Liver (tissue), 9 donors: Measurements from ENCODE around the gene HNRNPM. TPM values are rescaled to one million over a fixed set of nuclear protein-coding genes. Genes with fewer than 3 reads are reported as not detected.
"Not testable (repeated sequence)": the region's sequence is repeated elsewhere in the genome, so short reads cannot be mapped to it uniquely, and the experiment has no call there.

ENCODE experiments used
- DNase-seq: peaks from one replicate; pipeline ENCODE4 v3.0.0-alpha.2; 2017; ENCODE audit warnings: low spot score
- H3K27ac ChIP-seq, 2 donors: one replicate each; pipeline ENCODE4 v1.7.0; 2013; ENCODE audit warnings: inconsistent platforms in 2 of 2, low read length in 2 of 2, control low read depth in 1 of 2, low read depth in 1 of 2, mild to moderate bottlenecking in 1 of 2
- H3K27me3 ChIP-seq, 4 donors: one replicate each; pipeline versions ENCODE4 v1.6.1 to v1.7.0; 2013; ENCODE audit warnings: low read length in 3 of 4, inconsistent platforms in 1 of 4, mild to moderate bottlenecking in 1 of 4, moderate library complexity in 1 of 4; ENCODE audit not compliant: control insufficient read depth in 4 of 4, insufficient read depth in 4 of 4
- H3K36me3 ChIP-seq, 4 donors: one replicate each; pipeline versions ENCODE4 v1.6.1 to v1.7.0; 2013; ENCODE audit warnings: low read length in 3 of 4, mild to moderate bottlenecking in 3 of 4, low read depth in 1 of 4, moderate library complexity in 1 of 4; ENCODE audit not compliant: control insufficient read depth in 4 of 4, insufficient read depth in 3 of 4
- H3K4me1 ChIP-seq, 4 donors: one replicate each; pipeline versions ENCODE4 v1.6.1 to v1.7.0; 2013; ENCODE audit warnings: low read length in 3 of 4, mild to moderate bottlenecking in 3 of 4, moderate library complexity in 1 of 4; ENCODE audit not compliant: control insufficient read depth in 4 of 4, insufficient read depth in 4 of 4
- H3K4me3 ChIP-seq, 3 donors: one replicate each; pipeline versions ENCODE4 v1.6.1 to v1.7.0; 2013; ENCODE audit warnings: low read length in 3 of 3, control low read depth in 1 of 3, low read depth in 1 of 3, mild to moderate bottlenecking in 1 of 3
- H3K9ac ChIP-seq, 2 donors: one replicate each; pipeline ENCODE4 v1.7.0; 2013; ENCODE audit warnings: low read length in 2 of 2, mild to moderate bottlenecking in 2 of 2, moderate library complexity in 2 of 2, control low read depth in 1 of 2, low read depth in 1 of 2
- H3K9me3 ChIP-seq, 4 donors: one replicate each; pipeline versions ENCODE4 v1.6.1 to v1.7.0; 2013; ENCODE audit warnings: low read length in 3 of 4; ENCODE audit not compliant: control insufficient read depth in 4 of 4
- FOXA2 ChIP-seq: IDR thresholded peaks from 2 replicates; pipeline ENCODE4 v1.6.1; 2016; ENCODE audit warnings: antibody characterized with exemption
- GABPA ChIP-seq, 2 donors: IDR thresholded peaks in 1 of 2; conservative IDR thresholded peaks in 1 of 2; 2 replicates each; pipeline ENCODE4 v1.6.1; 2016; ENCODE audit warnings: antibody characterized with exemption in 2 of 2, mild to moderate bottlenecking in 1 of 2, moderate library complexity in 1 of 2
- NR2F2 ChIP-seq: IDR thresholded peaks from 2 replicates; pipeline ENCODE4 v1.6.1; 2016; ENCODE audit warnings: antibody characterized with exemption
- RAD21 ChIP-seq, 2 donors: IDR thresholded peaks; 2 replicates each; pipeline ENCODE4 v1.6.1; 2016; ENCODE audit warnings: antibody characterized with exemption in 2 of 2, mild to moderate bottlenecking in 2 of 2
- RXRA ChIP-seq, 2 donors: IDR thresholded peaks; 2 replicates each; pipeline ENCODE4 v1.6.1; 2017 to 2018; ENCODE audit warnings: antibody characterized with exemption in 2 of 2, mild to moderate bottlenecking in 1 of 2
- SP1 ChIP-seq: IDR thresholded peaks from 2 replicates; pipeline ENCODE4 v1.6.1; 2018; ENCODE audit warnings: antibody characterized with exemption, mild to moderate bottlenecking
- WGBS: extraction: QIAGEN DNeasy Blood & Tissue Kit; methylation state at CpG from one replicate; pipeline ENCODE4 v1.1.7; 2013; 5-methylcytosine and 5-hydroxymethylcytosine counted together
- polyA plus RNA-seq, 2 donors: library from polyadenylated mRNA; stranded (reverse) in 1 of 2; unstranded in 1 of 2; fragments of 200-250 nt in 1 of 2; fragments of >200 nt in 1 of 2; fragmentation: Nextera tagmentation in 1 of 2; extraction: Ambion mirVana in 1 of 2; gene quantifications; one replicate each; pipeline versions ENCODE4 v1.2.1 to v1.2.3, GENCODE V29; 2013 to 2015
- total RNA-seq, 2 donors: library from RNA; depleted of rRNA; stranded (reverse); fragments of >200 nt; gene quantifications; one replicate each; pipeline ENCODE4 v1.2.3, GENCODE V29; 2014
- TF ChIP-seq, protein P1 (sequence below): IDR thresholded peaks from 2 replicates; pipeline ENCODE4 v1.6.1; 2016; ENCODE audit warnings: antibody characterized with exemption
- TF ChIP-seq, protein P2 (sequence below): IDR thresholded peaks from 2 replicates; pipeline ENCODE4 v1.6.1; 2016; ENCODE audit warnings: antibody characterized with exemption, mild to moderate bottlenecking
- donor health status: healthy.
- donor health status: healthy.
- donor health status: healthy.
- donor health status: healthy.
- donor health status: healthy.

Gene HNRNPM
- total and polyA plus RNA-seq, 4 donors, result 39.4 to 86.9 (median 70.7) TPM

DNA sequence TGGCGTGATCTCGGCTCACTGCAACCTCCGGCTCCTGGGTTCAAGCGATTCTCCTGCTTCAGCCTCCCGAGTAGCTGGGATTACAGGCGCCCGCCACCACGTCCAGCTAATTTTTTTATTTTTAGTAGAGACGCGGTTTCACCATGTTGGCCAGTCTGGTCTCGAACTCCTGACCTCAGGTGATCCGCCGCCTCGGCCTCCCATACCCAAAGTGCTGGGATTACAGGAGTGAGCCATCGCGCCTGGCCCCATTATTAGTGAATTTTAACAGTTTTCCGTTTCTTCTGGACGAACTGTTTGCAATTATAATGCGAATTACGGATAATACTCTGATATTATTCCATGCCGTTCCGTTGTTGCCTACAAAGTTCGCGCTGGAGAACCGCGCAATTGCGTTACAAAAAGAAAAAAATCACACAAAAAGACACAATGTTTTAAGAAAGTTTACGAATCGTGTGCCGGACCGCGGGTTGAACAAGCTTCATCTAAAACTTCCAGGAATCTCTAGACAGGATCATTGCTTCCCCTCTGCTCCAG is 567 bp upstream of the HNRNPM start:
- peak in 1 of 2 donors; percentile 9 for TF ChIP-seq RXRA (IDR thresholded peaks at IDR 0.05)

DNA sequence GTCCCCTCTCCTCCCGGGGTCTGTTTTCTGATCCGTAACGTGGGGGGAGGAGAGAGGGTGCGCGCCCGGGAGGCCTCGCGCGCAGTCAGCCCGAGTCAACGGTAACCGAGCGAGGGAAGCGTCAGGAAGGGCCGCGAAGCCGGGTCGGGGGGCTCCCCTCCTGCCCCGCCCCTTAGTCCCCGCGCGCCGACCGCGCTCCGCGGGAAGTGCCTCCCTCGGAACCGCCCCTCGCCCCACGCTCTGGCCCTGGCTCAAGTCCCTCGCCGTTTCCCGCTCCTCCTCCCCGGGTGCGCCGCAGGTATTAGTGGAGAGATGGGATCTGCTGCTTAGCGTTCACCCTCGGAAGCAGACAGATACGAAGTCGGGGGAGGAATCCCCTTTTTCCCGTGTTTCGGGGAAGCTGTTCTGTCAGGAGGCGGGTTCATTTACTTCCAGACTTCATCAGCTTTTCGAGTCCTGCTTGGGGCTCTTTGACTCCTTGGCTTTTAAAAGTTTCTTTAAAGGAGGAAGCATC is 770 bp downstream of the HNRNPM start:
- no peaks in the 10 kb centered on the region for H3K9me3 ChIP-seq
- H3K27ac ChIP-seq, result peak overlapping the region; percentile 90 to 91
- no peak for TF ChIP-seq RXRA (IDR thresholded peaks at IDR 0.05)
- TF ChIP-seq RAD21 (IDR thresholded peaks at IDR 0.05), result peak in 1 of 2 donors; percentile 20
- TF ChIP-seq SP1, result no peak
- no peak for TF ChIP-seq GABPA (IDR thresholded peaks at IDR 0.05 in 1 of 2, conservative IDR thresholded peaks at IDR 0.05 in 1 of 2)
- TF ChIP-seq, protein P1, sequence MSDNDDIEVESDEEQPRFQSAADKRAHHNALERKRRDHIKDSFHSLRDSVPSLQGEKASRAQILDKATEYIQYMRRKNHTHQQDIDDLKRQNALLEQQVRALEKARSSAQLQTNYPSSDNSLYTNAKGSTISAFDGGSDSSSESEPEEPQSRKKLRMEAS, result no peak
- DNase-seq, result peak; percentile 67
- 1% methylated on average over 45 of the region's 45 CpGs for WGBS
- peaks cover 1 to 40% (median 29%) of the 10 kb centered on the region in 4 donors for H3K4me1 ChIP-seq
- H3K36me3 ChIP-seq, result peaks cover 0 to 4% (median 0%) of the 10 kb centered on the region in 4 donors
- peak overlapping the region; percentile 73 to 98 (median 89) for H3K4me3 ChIP-seq
- H3K27me3 ChIP-seq, result no peaks in the 10 kb centered on the region
- peak overlapping the region; percentile 72 to 97 for H3K9ac ChIP-seq

More for the DNA sequence above, 567 bp upstream of the HNRNPM start:
- H3K36me3 ChIP-seq, DNase-seq, H3K9me3 ChIP-seq, H3K27me3 ChIP-seq: not testable (repeated sequence)
- Histone ChIP-seq H3K4me1 (peaks cover 1 to 31% (median 23%) of the 10 kb centered on the region in 4 donors), H3K9ac (peak overlapping the region; percentile 52 to 95), H3K27ac (peak overlapping the region; percentile 90 to 91), H3K4me3 (peak overlapping the region; percentile 7 to 76 (median 56))
- 26% methylated on average over 32 of the region's 32 CpGs for WGBS

DNA sequence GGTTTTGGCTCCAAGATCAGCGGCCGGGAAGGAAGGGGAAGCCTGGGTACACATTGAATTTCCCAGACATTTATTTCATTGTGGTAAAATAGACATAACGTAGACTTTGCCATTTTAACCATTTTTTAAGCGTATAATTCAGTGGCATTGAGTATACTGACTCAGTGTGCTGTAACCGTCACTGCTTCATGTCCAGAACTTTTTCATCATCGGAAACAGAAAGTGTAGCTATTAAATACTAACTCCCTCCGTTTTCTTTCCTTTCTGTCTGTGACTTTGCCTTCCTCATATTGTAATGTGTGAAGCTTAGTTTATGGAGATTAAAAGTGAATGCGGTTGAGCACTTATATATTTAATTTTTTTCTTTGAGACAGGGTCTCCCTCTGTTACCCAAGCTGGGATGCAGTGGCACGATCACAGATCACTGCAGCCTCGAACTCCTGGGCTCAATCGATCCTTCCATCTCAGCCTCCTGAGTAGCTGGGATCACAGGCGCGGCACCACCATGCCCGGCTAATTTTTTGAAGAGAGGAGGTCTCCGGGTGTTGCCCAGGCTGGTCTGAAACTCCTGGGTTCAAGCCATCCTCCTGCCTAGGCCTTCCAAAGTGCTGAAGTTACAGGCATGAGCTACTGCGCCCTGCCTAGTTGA is 1.4 kb downstream of the HNRNPM start:
- TF ChIP-seq FOXA2 (no peak), NR2F2 (no peak)
- TF ChIP-seq, protein P2, sequence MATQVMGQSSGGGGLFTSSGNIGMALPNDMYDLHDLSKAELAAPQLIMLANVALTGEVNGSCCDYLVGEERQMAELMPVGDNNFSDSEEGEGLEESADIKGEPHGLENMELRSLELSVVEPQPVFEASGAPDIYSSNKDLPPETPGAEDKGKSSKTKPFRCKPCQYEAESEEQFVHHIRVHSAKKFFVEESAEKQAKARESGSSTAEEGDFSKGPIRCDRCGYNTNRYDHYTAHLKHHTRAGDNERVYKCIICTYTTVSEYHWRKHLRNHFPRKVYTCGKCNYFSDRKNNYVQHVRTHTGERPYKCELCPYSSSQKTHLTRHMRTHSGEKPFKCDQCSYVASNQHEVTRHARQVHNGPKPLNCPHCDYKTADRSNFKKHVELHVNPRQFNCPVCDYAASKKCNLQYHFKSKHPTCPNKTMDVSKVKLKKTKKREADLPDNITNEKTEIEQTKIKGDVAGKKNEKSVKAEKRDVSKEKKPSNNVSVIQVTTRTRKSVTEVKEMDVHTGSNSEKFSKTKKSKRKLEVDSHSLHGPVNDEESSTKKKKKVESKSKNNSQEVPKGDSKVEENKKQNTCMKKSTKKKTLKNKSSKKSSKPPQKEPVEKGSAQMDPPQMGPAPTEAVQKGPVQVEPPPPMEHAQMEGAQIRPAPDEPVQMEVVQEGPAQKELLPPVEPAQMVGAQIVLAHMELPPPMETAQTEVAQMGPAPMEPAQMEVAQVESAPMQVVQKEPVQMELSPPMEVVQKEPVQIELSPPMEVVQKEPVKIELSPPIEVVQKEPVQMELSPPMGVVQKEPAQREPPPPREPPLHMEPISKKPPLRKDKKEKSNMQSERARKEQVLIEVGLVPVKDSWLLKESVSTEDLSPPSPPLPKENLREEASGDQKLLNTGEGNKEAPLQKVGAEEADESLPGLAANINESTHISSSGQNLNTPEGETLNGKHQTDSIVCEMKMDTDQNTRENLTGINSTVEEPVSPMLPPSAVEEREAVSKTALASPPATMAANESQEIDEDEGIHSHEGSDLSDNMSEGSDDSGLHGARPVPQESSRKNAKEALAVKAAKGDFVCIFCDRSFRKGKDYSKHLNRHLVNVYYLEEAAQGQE, result peak; percentile 45
- H3K9me3 ChIP-seq, result no peaks in the 10 kb centered on the region
- DNase-seq, result no peak
- H3K36me3 ChIP-seq, result peaks cover 0 to 4% (median under 1%) of the 10 kb centered on the region in 4 donors
- H3K9ac ChIP-seq, result peak overlapping the region; percentile 64 to 97
- peaks cover 1 to 45% (median 30%) of the 10 kb centered on the region in 4 donors for H3K4me1 ChIP-seq
- H3K27me3 ChIP-seq, result no peaks in the 10 kb centered on the region
- peak overlapping the region; percentile 90 to 91 for H3K27ac ChIP-seq
- WGBS, result 25% methylated on average over 16 of the region's 16 CpGs
- H3K4me3 ChIP-seq, result peak overlapping the region; percentile 73 to 98 (median 89)
